ENCODE data around the gene SRD5A3.

- no peak for TF ChIP-seq POLR2AphosphoS5 (IDR thresholded peaks at IDR 0.05; ENCODE audit: insufficient read depth, low read depth, low read length)
- TF ChIP-seq EZH2 (IDR thresholded peaks at IDR 0.05; ENCODE audit: borderline replicate concordance, low read depth, low read length, severe bottlenecking) = no peak
- TF ChIP-seq CTCF (IDR thresholded peaks at IDR 0.05; ENCODE audit: extremely low read depth in 1 of 2, insufficient read depth in 1 of 2, low read depth in 1 of 2, low read length in 2 of 2) = no peak
- no peak for TF ChIP-seq POLR2A (IDR thresholded peaks at IDR 0.05; ENCODE audit: low read depth, low read length)
- TF ChIP-seq JUN (IDR thresholded peaks at IDR 0.05; ENCODE audit: borderline replicate concordance, insufficient read depth, insufficient read length, low read depth) = no peak
- TF ChIP-seq FOS (IDR thresholded peaks at IDR 0.05; ENCODE audit: borderline replicate concordance, insufficient read depth, low read length) = no peak
- no peak for TF ChIP-seq GATA2 (IDR thresholded peaks at IDR 0.05; ENCODE audit: insufficient read depth, insufficient read length, low read depth, low read length)
These were observed 51.7 kb downstream of the SRD5A3 start for GRCh38 chr4:55397520-55398321.
